Fibroblast of the aortic adventitia (primary cell): ENCODE data around the gene PLSCR3. TPM values are rescaled to one million over a fixed set of nuclear protein-coding genes. Genes with fewer than 3 reads are reported as not detected.

Experiments used
- DNase-seq: peaks from one replicate; pipeline ENCODE4 v3.0.0-alpha.2; 2010; ENCODE audit warnings: low read depth
- H3K4me3 ChIP-seq: 2 replicates; pipeline ENCODE4 v1.5.1; 2011; ENCODE audit warnings: low read depth, mild to moderate bottlenecking, control low read depth, low read length, moderate library complexity
- total RNA-seq: library from RNA; depleted of rRNA; stranded (reverse); fragments of >200 nt; gene quantifications from 2 replicates; pipeline ENCODE4 v1.2.3, GENCODE V29; 2012; ENCODE audit warnings: low replicate concordance
- TF ChIP-seq, protein P1 (sequence below): IDR thresholded peaks from 2 replicates; pipeline ENCODE4 v1.5.1; 2011; ENCODE audit warnings: mild to moderate bottlenecking, low read length, control low read depth, inconsistent platforms; ENCODE audit not compliant: insufficient read depth

Gene PLSCR3
- total RNA-seq, 1 donor: 26.9 TPM

DNA sequence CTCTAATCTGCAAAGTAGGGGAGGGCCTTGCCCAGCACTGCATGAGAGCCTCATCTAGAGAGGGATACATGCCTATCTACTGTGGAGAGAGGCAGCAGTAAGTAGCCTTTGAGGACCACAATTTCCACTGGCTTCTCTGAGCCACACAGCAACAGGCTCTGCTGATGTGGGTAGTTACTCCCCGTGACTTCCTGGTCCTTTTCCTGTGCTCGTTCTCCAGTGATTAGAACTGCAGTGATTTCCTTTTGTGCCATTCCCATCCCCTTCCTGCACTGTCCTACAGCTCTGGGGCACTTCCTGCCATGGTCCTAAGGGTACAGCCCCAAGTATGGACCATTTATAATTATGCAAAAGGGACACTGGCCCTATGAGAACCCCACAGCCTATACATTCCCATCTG is 3.0 kb downstream of the PLSCR3 start:
- no peak for DNase-seq
- no peak overlapping the region for H3K4me3 ChIP-seq
- TF ChIP-seq, protein P1, sequence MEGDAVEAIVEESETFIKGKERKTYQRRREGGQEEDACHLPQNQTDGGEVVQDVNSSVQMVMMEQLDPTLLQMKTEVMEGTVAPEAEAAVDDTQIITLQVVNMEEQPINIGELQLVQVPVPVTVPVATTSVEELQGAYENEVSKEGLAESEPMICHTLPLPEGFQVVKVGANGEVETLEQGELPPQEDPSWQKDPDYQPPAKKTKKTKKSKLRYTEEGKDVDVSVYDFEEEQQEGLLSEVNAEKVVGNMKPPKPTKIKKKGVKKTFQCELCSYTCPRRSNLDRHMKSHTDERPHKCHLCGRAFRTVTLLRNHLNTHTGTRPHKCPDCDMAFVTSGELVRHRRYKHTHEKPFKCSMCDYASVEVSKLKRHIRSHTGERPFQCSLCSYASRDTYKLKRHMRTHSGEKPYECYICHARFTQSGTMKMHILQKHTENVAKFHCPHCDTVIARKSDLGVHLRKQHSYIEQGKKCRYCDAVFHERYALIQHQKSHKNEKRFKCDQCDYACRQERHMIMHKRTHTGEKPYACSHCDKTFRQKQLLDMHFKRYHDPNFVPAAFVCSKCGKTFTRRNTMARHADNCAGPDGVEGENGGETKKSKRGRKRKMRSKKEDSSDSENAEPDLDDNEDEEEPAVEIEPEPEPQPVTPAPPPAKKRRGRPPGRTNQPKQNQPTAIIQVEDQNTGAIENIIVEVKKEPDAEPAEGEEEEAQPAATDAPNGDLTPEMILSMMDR: no peak

DNA sequence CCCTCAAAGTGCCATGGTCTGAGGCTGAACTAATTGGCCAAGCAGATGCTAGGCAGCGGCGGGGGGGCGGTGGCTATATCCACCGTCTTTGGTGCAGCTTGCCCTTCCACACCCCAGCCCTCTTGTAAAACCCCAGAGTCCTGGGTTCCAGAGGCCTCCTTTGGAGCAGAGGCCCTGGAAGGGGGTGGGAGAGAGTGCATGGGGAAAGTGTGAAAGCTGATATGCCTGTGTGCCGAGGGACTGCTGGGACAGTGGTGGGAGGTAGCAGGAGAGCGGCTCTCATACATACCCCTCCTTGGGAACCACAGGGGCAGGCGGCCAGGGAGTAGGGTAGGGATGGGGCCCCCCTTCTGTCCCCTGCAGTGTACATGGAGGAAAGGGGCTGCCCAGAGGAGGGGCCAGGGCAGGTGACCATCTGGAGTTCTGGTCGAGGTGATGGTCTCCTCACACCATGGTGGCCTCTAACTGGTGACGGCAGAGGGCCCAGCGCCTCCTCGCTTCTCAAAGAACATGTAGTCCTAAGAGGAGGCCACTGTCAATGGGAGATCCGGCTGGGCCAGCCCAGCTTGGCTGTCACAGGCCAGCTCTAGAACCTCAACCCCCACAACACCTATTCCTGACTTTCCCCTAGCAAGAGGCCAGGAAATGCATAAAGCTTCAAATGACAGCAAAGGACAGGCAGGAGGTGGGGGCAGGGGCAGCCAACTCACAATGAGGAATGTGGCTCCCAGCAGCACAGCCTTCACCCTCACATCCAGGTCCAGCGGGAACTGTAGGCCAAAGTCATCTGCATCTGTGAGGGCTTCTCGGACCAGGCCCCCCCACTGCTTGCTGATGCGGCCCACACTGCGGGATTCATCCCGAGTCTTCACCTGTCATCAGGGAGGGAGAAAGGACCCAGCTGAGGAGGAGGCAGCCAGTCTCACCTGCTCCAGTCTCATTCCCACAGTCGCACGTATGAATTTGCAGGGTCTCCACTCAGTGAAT is 4.1 kb downstream of the PLSCR3 start:
- no peak for DNase-seq
- H3K4me3 ChIP-seq: no peak overlapping the region

DNA sequence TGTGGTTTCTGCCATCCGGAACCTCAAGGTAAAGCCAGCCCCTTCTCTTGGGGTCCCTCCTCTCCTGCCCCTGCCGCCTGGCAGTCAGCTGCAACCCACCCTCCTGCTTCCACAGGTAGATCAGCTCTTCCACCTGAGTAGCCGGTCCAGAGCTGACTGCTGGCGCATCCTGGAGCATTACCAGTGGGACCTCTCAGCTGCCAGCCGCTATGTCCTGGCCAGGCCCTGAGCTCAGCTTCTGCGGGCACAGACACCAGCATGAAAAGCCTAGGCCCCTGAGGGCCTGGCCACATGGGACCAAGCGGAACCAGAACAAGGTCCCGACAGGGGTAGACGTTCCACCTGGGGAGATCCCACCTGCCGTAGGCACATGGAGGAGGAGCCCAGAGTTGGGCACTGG is 5.5 kb downstream of the PLSCR3 start:
- no peak for DNase-seq
- TF ChIP-seq, protein P1: no peak
- H3K4me3 ChIP-seq: no peak overlapping the region

More for the DNA sequence above, 4.1 kb downstream of the PLSCR3 start:
- TF ChIP-seq, protein P1: no peak

DNA sequence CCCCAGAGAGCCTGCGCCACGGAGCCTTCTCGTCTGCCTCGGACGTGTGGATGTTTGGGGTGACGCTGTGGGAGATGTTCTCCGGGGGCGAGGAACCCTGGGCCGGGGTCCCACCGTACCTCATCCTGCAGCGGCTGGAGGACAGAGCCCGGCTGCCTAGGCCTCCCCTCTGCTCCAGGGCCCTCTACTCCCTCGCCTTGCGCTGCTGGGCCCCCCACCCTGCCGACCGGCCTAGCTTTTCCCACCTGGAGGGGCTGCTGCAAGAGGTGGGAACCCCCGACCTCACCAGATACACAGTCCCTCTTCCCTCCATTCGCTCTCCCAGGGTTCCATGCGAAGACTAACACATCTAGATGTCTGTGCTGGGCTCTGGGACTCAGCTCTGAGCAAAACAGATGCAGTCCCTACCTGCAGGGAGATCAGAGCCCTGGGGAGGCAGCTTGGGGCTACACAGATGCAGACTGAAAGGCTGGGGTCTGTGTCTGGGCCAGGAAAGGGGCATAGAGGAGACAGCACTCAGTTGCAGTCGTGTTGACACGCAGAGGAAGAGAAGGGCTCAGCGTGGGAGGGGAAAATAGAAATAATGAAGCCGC is 9.7 kb downstream of the PLSCR3 start:
- DNase-seq: no peak
- H3K4me3 ChIP-seq: no peak overlapping the region
- TF ChIP-seq, protein P1: no peak

DNA sequence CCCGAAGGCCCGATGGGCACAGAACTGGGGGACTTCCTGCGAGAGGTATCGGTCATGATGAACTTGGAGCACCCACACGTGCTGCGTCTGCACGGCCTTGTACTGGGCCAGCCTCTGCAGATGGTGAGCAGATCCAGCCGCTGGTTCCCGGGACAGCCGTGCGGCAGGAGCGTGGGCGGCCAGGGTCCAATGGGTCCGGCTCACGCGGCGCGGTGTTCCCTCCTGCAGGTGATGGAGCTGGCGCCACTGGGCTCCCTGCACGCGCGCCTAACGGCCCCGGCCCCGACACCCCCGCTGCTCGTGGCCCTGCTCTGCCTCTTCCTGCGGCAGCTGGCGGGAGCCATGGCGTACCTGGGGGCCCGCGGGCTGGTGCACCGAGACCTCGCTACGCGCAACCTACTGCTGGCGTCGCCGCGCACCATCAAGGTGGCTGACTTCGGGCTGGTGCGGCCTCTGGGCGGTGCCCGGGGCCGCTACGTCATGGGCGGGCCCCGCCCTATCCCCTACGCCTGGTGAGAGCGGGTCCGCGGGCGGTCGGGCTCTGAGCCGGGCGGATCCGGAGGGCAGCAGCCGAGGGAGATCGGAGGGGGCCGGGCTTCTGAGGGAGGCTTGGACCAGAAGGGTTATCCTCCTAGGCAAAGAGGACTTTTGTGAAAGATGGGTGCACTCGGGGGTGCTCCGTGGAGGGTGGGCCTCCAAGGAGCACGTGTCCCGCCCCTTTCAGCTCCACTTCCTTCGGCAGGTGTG is 10.4 kb downstream of the PLSCR3 start:
- H3K4me3 ChIP-seq: peak overlapping the region; percentile 52
- TF ChIP-seq, protein P1: no peak
- no peak for DNase-seq

DNA sequence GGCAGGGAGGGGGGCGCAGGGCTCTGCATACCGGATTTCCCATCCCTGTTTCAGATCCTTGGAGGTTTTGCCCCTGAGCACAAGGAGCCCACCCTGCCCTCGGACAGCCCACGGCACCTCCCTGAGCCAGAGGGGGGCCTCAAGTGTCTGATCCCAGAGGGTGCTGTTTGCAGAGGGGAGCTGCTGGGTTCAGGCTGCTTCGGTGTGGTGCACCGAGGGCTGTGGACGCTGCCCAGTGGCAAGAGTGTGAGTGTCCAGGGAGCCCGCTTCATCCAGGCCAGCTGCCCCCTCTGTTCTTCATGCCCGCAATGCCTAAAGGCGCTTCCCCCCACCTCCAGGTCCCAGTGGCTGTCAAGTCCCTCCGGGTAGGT is 11.0 kb downstream of the PLSCR3 start:
- no peak overlapping the region for H3K4me3 ChIP-seq
- TF ChIP-seq, protein P1: no peak
- DNase-seq: no peak
